Germinal center (tissue), 1 donor: Measurements from ENCODE around the gene HSD11B2.

Experiments
- DNase-seq: peaks from one replicate; pipeline ENCODE4 v3.0.0; 2012; ENCODE audit warnings: mixed read lengths, low spot score

HSD11B2 gene

DNA sequence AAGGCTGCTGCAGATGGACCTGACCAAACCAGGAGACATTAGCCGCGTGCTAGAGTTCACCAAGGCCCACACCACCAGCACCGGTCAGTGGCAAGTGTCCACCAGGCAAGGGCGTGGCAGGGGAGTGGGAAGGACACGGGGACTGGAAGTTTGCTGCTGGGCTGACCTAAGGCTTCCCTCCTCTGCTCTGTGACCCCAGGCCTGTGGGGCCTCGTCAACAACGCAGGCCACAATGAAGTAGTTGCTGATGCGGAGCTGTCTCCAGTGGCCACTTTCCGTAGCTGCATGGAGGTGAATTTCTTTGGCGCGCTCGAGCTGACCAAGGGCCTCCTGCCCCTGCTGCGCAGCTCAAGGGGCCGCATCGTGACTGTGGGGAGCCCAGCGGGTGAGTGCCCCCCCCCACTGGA, 4.8 kb downstream of the HSD11B2 start:
- DNase-seq, result no peak

- DNase-seq, result no peak
Measured at GRCh38 chr16:67436640-67437193, 5.8 kb downstream of the HSD11B2 start.

DNA sequence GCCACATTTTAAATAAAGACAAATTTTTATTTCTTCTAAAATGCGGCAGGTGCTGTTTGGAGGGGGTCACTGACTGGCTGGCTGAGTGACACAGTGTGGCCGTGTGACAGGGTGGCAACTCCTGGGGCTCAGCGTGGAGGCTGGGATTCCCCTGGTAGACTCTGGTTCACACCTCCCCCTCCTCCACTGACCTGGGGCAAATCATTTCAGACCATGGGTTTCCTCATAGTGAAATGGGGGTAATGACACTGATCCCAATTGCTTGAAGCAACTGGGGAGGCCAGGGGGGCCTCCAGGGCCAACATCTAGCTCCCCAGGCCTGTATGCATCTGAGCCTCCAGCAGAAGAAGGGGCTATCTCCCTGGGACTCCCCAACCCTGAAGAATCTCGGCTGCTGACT, 6.6 kb downstream of the HSD11B2 start:
- no peak for DNase-seq

- no peak for DNase-seq
Measured at GRCh38 chr16:67438098-67438791, 7.3 kb downstream of the HSD11B2 start.

DNA sequence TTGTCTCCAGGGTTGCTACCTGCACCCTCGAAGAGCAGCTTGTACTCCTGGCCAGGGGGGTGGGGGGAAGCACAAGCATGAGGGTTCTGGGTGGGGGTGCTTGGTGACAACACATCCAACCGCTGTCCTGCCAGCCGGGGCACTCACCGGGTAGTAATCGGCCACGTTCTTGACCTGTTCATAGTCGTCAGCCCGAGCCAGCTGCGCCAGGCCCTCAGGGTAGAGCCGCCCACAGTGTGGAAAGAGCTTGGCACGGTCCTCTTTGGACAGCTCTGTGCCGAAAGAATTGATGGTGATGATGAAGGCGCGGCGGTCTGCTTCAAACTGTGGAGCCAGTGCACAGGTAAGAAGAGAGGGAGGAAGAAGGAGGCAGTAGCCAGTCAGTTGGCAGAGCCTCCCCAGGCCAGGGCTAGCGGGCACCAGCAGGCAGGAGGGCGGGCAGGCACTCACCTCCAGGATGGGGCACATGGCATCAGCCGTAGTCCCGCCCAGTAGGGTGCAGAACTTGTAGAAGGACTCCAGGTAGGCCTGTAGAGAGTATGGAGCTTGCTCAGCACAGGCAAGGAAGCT, 8.0 kb downstream of the HSD11B2 start:
- no peak for DNase-seq

GRCh38 chr16:67441271-67441753, 10.4 kb downstream of the HSD11B2 start:
- no peak for DNase-seq

DNA sequence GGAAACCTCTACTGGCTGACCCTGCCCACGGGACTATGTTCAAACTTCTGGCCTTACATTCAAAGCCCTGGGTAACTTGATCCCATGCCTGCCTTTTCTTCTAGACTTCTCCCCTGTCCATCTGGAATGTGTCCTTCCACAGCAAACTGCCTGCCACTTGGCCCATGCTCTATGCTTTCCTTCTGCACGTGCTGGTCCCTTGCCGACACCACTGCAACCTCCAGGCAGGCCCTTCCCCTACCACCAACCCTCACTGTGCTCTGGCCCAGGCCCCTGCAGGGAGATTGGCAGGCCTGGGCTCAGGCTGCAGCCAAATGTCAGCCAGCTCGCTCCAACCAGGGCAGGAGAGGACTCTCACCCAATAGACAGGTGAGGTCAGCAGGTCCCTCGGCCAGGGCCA, 11.0 kb downstream of the HSD11B2 start:
- DNase-seq, result no peak

GRCh38 chr16:67442581-67443255, 11.8 kb downstream of the HSD11B2 start:
- DNase-seq, result no peak

GRCh38 chr16:67443265-67443664, 12.3 kb downstream of the HSD11B2 start:
- no peak for DNase-seq

GRCh38 chr16:67444259-67445125, 13.6 kb downstream of the HSD11B2 start:
- DNase-seq, result no peak

GRCh38 chr16:67445126-67445426, 14.2 kb downstream of the HSD11B2 start:
- no peak for DNase-seq

DNA sequence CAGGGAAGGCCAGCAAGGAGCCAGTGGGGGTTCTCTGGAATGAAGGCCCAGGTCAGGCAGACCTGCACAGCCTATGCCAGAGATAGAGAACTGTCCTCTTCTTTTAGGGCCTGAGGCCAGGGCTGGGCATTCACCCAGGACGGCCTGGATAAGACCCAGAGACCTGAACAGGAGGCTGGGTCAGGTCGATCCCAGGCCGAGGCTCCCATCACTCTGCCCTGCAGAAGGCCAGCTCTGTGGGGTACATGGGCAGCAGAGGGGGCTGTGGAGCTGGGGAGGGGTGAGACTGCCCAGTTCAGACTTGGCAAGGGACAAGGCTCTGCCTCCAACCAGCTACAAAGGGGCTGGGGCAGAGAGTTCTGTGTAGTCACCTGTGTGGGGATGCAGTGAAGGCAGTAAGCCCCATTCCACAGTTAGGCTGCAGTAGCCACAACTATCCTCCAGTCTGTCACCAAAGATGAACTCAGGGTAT, 14.6 kb downstream of the HSD11B2 start:
- DNase-seq, result no peak

- no peak for DNase-seq
Measured at GRCh38 chr16:67445913-67446907, 15.3 kb downstream of the HSD11B2 start.

GRCh38 chr16:67446968-67447507, 16.1 kb downstream of the HSD11B2 start:
- no peak for DNase-seq

DNA sequence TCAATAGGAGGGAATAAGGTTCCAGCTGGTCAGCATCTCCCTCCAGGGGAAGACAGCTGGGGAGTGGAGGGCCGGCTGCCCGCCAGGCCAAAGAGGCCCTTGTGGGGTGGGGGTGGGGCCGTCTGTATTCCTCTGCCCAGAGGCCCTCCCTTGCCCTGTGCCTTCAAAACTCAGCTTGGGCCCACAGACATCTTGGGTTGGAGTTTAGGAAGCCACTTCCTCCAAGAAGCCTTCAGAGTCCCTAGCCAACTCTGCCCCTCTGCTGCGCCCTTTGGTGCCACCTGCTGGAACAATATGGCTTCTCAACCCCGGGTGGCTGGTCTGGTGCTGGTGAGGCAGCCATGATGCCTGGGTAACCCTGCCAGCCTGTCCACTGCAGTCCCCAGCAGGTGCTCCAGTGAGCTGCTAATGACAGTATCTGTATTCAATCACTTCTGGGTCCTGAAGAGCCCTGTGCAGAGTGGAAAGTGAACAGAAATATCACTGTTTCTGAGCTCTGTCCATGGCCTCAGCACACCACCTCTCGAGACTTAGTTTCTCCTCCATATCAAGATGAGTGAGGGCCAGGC, 16.7 kb downstream of the HSD11B2 start:
- DNase-seq, result peak; percentile 81

DNA sequence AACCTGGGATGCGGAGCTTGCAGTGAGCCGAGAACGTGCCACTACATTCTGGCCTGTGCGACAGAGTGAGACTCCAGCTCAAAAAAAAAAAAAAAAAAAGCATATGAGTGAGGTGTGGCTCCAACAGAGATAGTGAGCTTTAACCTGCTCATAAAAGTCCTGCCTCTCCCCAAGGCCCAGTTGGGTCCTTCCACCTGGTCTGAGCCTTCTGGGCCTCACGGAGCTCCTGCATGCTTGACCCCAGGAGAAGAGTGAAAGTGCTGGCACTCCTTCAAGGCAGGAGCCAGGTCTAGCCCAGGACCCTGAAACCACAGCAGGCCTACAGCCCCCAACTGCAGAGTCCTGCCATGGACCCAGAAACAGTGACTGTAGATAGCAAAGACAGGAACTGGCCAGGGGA, 17.7 kb downstream of the HSD11B2 start:
- no peak for DNase-seq

- no peak for DNase-seq
Measured at GRCh38 chr16:67449336-67449735, 18.4 kb downstream of the HSD11B2 start.

- DNase-seq, result no peak
Measured at GRCh38 chr16:67449739-67450138, 18.8 kb downstream of the HSD11B2 start.

DNA sequence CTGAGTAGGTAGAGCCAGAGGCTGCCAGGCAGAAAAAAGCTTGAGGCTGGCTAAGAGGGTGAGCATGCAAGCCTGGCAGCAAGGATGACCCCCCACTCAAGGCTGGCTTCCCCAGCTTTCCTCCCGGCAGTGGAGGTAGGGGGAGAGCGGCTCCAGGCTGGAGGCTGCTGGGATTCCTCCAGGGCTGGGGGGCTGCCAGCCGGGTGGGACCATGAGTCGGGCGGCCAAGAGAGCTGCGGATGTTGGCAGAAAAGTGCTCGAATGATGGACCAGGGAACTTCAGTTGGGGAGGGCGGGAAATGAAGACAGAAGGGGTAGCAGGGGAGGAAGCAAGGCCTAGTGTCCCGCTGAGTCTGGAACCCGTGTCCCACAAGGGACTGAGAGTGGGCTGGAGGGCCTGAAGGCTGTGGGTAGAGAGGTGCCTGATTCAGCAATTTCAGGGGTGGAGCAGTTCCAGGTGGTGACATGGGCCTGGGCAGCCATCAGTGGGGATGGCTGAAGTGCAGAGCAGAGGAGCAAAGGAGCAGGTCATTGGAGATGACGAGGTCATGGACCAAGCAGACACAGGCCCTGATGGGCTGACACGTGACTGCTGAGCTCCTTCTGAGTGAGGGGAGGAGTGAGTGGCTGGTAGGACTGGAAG, 20.3 kb downstream of the HSD11B2 start:
- no peak for DNase-seq
